H9 (cell line): ENCODE measurements around the gene MCU. TPM values are rescaled to one million over a fixed set of nuclear protein-coding genes. Genes with fewer than 3 reads are reported as not detected.

ENCODE experiments used
- DNase-seq: peaks from one replicate; pipeline ENCODE4 v3.0.0-alpha.2; 2017
- H2AFZ ChIP-seq: one replicate; pipeline ENCODE4 v1.6.1; 2013; ENCODE audit warnings: mild to moderate bottlenecking, low read length, control low read depth, moderate library complexity
- H2AK5ac ChIP-seq: 2 replicates; pipeline ENCODE4 v1.6.1; 2013; ENCODE audit warnings: low read length, control low read depth, mixed read lengths; ENCODE audit not compliant: insufficient read length
- H2BK120ac ChIP-seq: one replicate; pipeline ENCODE4 v1.6.1; 2013; ENCODE audit warnings: low read depth, mild to moderate bottlenecking, low read length, control low read depth, inconsistent platforms; ENCODE audit not compliant: poor library complexity, severe bottlenecking
- H2BK12ac ChIP-seq: 2 replicates; pipeline ENCODE4 v1.6.1; 2013; ENCODE audit warnings: low read length, control low read depth, mixed read lengths, low read depth; ENCODE audit not compliant: insufficient read length
- H2BK15ac ChIP-seq: 2 replicates; pipeline ENCODE4 v1.6.1; 2013; ENCODE audit warnings: low read depth, low read length, control low read depth
- H2BK20ac ChIP-seq: one replicate; pipeline ENCODE4 v1.6.1; 2013; ENCODE audit warnings: low read depth, mild to moderate bottlenecking, low read length, control low read depth, inconsistent platforms; ENCODE audit not compliant: poor library complexity, severe bottlenecking
- H2BK5ac ChIP-seq: 2 replicates; pipeline ENCODE4 v1.6.1; 2013; ENCODE audit warnings: low read length, control low read depth, mixed read lengths; ENCODE audit not compliant: insufficient read length
- H3K14ac ChIP-seq: 2 replicates; pipeline ENCODE4 v1.6.1; 2013; ENCODE audit warnings: low read length, control low read depth; ENCODE audit not compliant: insufficient read depth
- H3K18ac ChIP-seq: 2 replicates; pipeline ENCODE4 v1.6.1; 2013; ENCODE audit warnings: low read depth, mild to moderate bottlenecking, mixed read lengths, low read length, control low read depth; ENCODE audit not compliant: insufficient read length
- H3K23ac ChIP-seq: 2 replicates; pipeline ENCODE4 v1.6.1; 2013; ENCODE audit warnings: low read length, control low read depth, mixed read lengths, low read depth; ENCODE audit not compliant: insufficient read length
- H3K23me2 ChIP-seq: 2 replicates; pipeline ENCODE4 v1.6.1; 2013; ENCODE audit warnings: low read depth, mild to moderate bottlenecking, mixed read lengths, low read length, control low read depth; ENCODE audit not compliant: insufficient read length, poor library complexity, severe bottlenecking
- H3K27ac ChIP-seq: 2 replicates; pipeline ENCODE4 v1.5.1; 2013; ENCODE audit warnings: low read length, control low read depth, mixed read lengths, low read depth; ENCODE audit not compliant: insufficient read length
- H3K27me3 ChIP-seq: 2 replicates; pipeline ENCODE4 v1.6.1; 2013; ENCODE audit warnings: low read length, control low read depth, inconsistent platforms; ENCODE audit not compliant: insufficient read depth
- H3K4ac ChIP-seq: 2 replicates; pipeline ENCODE4 v1.6.1; 2013; ENCODE audit warnings: low read depth, mild to moderate bottlenecking, control low read depth, inconsistent platforms, low read length, moderate library complexity
- H3K4me1 ChIP-seq: 2 replicates; pipeline ENCODE4 v1.6.1; 2013; ENCODE audit warnings: low read length, control low read depth, inconsistent platforms; ENCODE audit not compliant: insufficient read depth
- H3K4me2 ChIP-seq: 2 replicates; pipeline ENCODE4 v1.6.1; 2013; ENCODE audit warnings: low read length, control low read depth, mixed read lengths; ENCODE audit not compliant: insufficient read length, insufficient read depth
- H3K56ac ChIP-seq: 2 replicates; pipeline ENCODE4 v1.6.1; 2013; ENCODE audit warnings: low read depth, mild to moderate bottlenecking, mixed read lengths, low read length, control low read depth; ENCODE audit not compliant: insufficient read length
- H3K79me1 ChIP-seq: 2 replicates; pipeline ENCODE4 v1.6.1; 2013; ENCODE audit warnings: low read depth, mild to moderate bottlenecking, moderate library complexity, low read length, control low read depth, inconsistent platforms; ENCODE audit not compliant: insufficient read depth, poor library complexity, severe bottlenecking
- H3K79me2 ChIP-seq: 2 replicates; pipeline ENCODE4 v1.6.1; 2013; ENCODE audit warnings: low read length, control low read depth, inconsistent platforms; ENCODE audit not compliant: insufficient read depth
- H3K9ac ChIP-seq: 2 replicates; pipeline ENCODE4 v1.6.1; 2013; ENCODE audit warnings: low read length, control low read depth, mixed read lengths; ENCODE audit not compliant: insufficient read length; ENCODE audit errors: extremely low read depth
- H3K9me3 ChIP-seq: one replicate; pipeline ENCODE4 v1.6.1; 2013; ENCODE audit warnings: low read depth, low read length, inconsistent platforms; ENCODE audit not compliant: control insufficient read depth
- H3T11ph ChIP-seq: one replicate; pipeline ENCODE4 v1.6.1; 2013; ENCODE audit warnings: mild to moderate bottlenecking, low read length, control low read depth, inconsistent platforms
- H4K20me1 ChIP-seq: one replicate; pipeline ENCODE4 v1.6.1; 2013; ENCODE audit not compliant: control insufficient read depth, insufficient read length, insufficient read depth
- H4K5ac ChIP-seq: 2 replicates; pipeline ENCODE4 v1.6.1; 2013; ENCODE audit warnings: low read depth, mild to moderate bottlenecking, mixed read lengths, low read length, control low read depth; ENCODE audit not compliant: insufficient read length
- H4K8ac ChIP-seq: replicated peaks from 2 replicates; pipeline ENCODE4 v1.6.1; 2013; ENCODE audit warnings: low read length, control low read depth, mixed read lengths, low read depth; ENCODE audit not compliant: insufficient read length
- H4K91ac ChIP-seq: 2 replicates; pipeline ENCODE4 v1.6.1; 2013; ENCODE audit warnings: low read depth, mild to moderate bottlenecking, moderate library complexity, mixed read lengths, low read length, control low read depth; ENCODE audit not compliant: insufficient read length
- H3K27ac Mint-ChIP-seq, 3 experiments: 2 replicates in 2 of 3; 3 replicates in 1 of 3; pipeline ENCODE4 v1.8.0; 2020 to 2021; ENCODE audit warnings: mixed read lengths in 3 of 3, mild to moderate bottlenecking in 1 of 3, moderate library complexity in 1 of 3
- H3K27me3 Mint-ChIP-seq: 2 replicates; pipeline ENCODE4 v1.8.0; 2021; ENCODE audit warnings: low read depth, mild to moderate bottlenecking, moderate library complexity, mixed read lengths
- H3K36me3 Mint-ChIP-seq, 3 experiments: 2 replicates in 2 of 3; 3 replicates in 1 of 3; pipeline ENCODE4 v1.8.0; 2020 to 2021; ENCODE audit warnings: low read depth in 3 of 3, mixed read lengths in 3 of 3; ENCODE audit not compliant: insufficient read depth in 1 of 3
- H3K4me1 Mint-ChIP-seq, 2 experiments: 2 replicates each; pipeline ENCODE4 v1.8.0; 2020; ENCODE audit warnings: mixed read lengths in 2 of 2
- H3K4me3 Mint-ChIP-seq, 2 experiments: 2 replicates in 1 of 2; 3 replicates in 1 of 2; pipeline ENCODE4 v1.8.0; 2020 to 2021; ENCODE audit warnings: mild to moderate bottlenecking in 2 of 2, mixed read lengths in 2 of 2, moderate library complexity in 1 of 2
- H3K9me3 Mint-ChIP-seq, 2 experiments: 2 replicates in 1 of 2; 3 replicates in 1 of 2; pipeline ENCODE4 v1.8.0; 2020; ENCODE audit warnings: mild to moderate bottlenecking in 2 of 2, mixed read lengths in 2 of 2, moderate library complexity in 1 of 2
- WGBS: extraction: QIAGEN DNeasy Blood & Tissue Kit; methylation state at CpG from one replicate; pipeline ENCODE4 v1.1.7; 2013; ENCODE audit warnings: missing lambda C conversion rate, low lambda C conversion rate, mixed read lengths; ENCODE audit not compliant: insufficient read length; ENCODE audit errors: extremely low coverage; 5-methylcytosine and 5-hydroxymethylcytosine counted together
- total RNA-seq: library from RNA; stranded (reverse); gene quantifications from 2 replicates; pipeline ENCODE4 v1.2.1, GENCODE V29; 2021
- TF ChIP-seq, protein P1 (sequence below): fragments of 200-600 bp; sonication (generic); conservative IDR thresholded peaks from 3 replicates; pipeline ENCODE4 v1.8.0; 2021; ENCODE audit warnings: antibody characterized with exemption, mild to moderate bottlenecking

MCU gene
- total RNA-seq, 1 experiment from 2014 or later = 36.6 TPM

DNA sequence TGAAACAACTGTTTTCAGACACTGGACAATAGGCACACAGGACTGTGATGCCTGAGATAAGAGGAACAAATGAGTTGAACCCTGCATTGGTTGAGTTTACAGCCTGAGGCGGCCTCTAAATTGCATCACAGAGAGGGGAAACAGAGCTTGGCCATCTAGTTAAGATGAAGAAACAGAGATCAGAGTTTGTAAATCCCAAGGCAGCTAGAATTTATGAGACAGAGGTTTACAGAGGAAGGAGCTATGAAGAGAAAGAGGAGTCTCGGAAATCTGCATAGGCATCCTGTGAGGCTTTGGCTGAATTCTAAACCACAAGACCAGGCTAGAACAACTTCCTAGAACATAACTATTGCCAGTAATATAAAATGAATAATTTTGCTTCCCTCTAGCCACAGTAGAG, 160.6 kb downstream of the MCU start:
- Histone ChIP-seq H2BK20ac (no peak overlapping the region), H2BK15ac (no peak overlapping the region), H3K27ac (no peak overlapping the region), H3K56ac (no peak overlapping the region), H3K4me2 (no peak overlapping the region), H3K23me2 (no peaks in the 10 kb centered on the region), H3K23ac (no peak overlapping the region), H4K20me1 (no peaks in the 10 kb centered on the region), H2AK5ac (no peak overlapping the region), H3K79me2 (no peaks in the 10 kb centered on the region), H3K14ac (no peak overlapping the region), H3K79me1 (no peaks in the 10 kb centered on the region), H2AFZ (no peak overlapping the region), H3K4ac (no peak overlapping the region), H2BK120ac (no peak overlapping the region), H3K9me3 (no peaks in the 10 kb centered on the region), H2BK12ac (no peak overlapping the region), H3K27me3 (no peaks in the 10 kb centered on the region), H4K91ac (no peak overlapping the region), H3T11ph (no peak overlapping the region), H3K4me1 (no peaks in the 10 kb centered on the region), H3K9ac (no peak overlapping the region), H3K18ac (no peak overlapping the region), H4K8ac (no peak overlapping the region), H4K5ac (no peak overlapping the region), H2BK5ac (no peak overlapping the region)
- H3K4me1 Mint-ChIP-seq = 0 out of 4 replicates have a peak, but pooled peaks cover 0 to 2% of the 10 kb centered on the region in 2 experiments
- H3K4me3 Mint-ChIP-seq = no peak overlapping the region
- peaks cover 12 to 26% (median 19%) of the 10 kb centered on the region in 3 experiments for H3K36me3 Mint-ChIP-seq
- TF ChIP-seq, protein P1, sequence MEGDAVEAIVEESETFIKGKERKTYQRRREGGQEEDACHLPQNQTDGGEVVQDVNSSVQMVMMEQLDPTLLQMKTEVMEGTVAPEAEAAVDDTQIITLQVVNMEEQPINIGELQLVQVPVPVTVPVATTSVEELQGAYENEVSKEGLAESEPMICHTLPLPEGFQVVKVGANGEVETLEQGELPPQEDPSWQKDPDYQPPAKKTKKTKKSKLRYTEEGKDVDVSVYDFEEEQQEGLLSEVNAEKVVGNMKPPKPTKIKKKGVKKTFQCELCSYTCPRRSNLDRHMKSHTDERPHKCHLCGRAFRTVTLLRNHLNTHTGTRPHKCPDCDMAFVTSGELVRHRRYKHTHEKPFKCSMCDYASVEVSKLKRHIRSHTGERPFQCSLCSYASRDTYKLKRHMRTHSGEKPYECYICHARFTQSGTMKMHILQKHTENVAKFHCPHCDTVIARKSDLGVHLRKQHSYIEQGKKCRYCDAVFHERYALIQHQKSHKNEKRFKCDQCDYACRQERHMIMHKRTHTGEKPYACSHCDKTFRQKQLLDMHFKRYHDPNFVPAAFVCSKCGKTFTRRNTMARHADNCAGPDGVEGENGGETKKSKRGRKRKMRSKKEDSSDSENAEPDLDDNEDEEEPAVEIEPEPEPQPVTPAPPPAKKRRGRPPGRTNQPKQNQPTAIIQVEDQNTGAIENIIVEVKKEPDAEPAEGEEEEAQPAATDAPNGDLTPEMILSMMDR = no peak
- WGBS = no CpG with 5 or more reads among the region's 2 CpGs
- H3K27ac Mint-ChIP-seq = no peak overlapping the region; a peak in 1 of 7 replicates
- H3K27me3 Mint-ChIP-seq = no peaks in the 10 kb centered on the region
- DNase-seq = no peak
- peaks cover 13 to 17% of the 10 kb centered on the region in 2 experiments for H3K9me3 Mint-ChIP-seq
